Measurements from ENCODE around the gene RSPO3. TPM values are rescaled to one million over a fixed set of nuclear protein-coding genes. Genes with fewer than 3 reads are reported as not detected.

The RSPO3 gene
- polyA plus RNA-seq, 2 of the 4 experiments (the other 2 are of a cell fraction): 32.4 to 128 TPM

GRCh38 chr6:127201321-127201720 lies 82.8 kb downstream of the RSPO3 start:
- Histone ChIP-seq H3K9me3 (no peaks in the 10 kb centered on the region), H3K27ac (no peak overlapping the region), H3K4me3 (no peak overlapping the region), H3K4me2 (no peak overlapping the region), H3K4me1 (no peaks in the 10 kb centered on the region)
- WGBS (ENCODE audit: missing lambda C conversion rate): 52% methylated on average over 2 of the region's 2 CpGs
- ChIA-PET CTCF (no interaction called here), POLR2A (no interaction called here)
- DNase-seq (ENCODE audit: low read depth in 1 of 2, low spot score in 1 of 2) (no peak), ATAC-seq (peak in 1 of 2 experiments; percentile 53; a peak in 3 of 6 replicates), FAIRE-seq (no peak)
- TF ChIP-seq RARB (CRISPR knock-in tag; IDR thresholded peaks at IDR 0.05) (no peak), ZFP36 (IDR thresholded peaks at IDR 0.05; ENCODE audit: borderline replicate concordance, partially characterized antibody) (no peak), ATOH8 (CRISPR knock-in tag; IDR thresholded peaks at IDR 0.05; ENCODE audit: low read depth) (no peak), TFCP2L1 (CRISPR knock-in tag; IDR thresholded peaks at IDR 0.05) (no peak), KDM5A (IDR thresholded peaks at IDR 0.05) (no peak), HEYL (CRISPR knock-in tag; IDR thresholded peaks at IDR 0.05) (no peak), PBX3 (IDR thresholded peaks at IDR 0.05) (no peak), REST (IDR thresholded peaks at IDR 0.05) (no peak), FOSB (CRISPR knock-in tag; IDR thresholded peaks at IDR 0.05) (no peak), FOSL2 (IDR thresholded peaks at IDR 0.05) (no peak), FOSL2 (CRISPR knock-in tag; IDR thresholded peaks at IDR 0.05) (no peak), BHLHE40 (IDR thresholded peaks at IDR 0.05; ENCODE audit: low read depth, low read length) (no peak)

- no peak for TF ChIP-seq SMC3 (IDR thresholded peaks at IDR 0.05)
- no peak for TF ChIP-seq JUNB (IDR thresholded peaks at IDR 0.05)
- no peak for TF ChIP-seq RFX5 (IDR thresholded peaks at IDR 0.05)
- no peak for TF ChIP-seq KDM5A (IDR thresholded peaks at IDR 0.05)
- TF ChIP-seq HES2 (IDR thresholded peaks at IDR 0.05): no peak
- TF ChIP-seq MAZ (IDR thresholded peaks at IDR 0.05; ENCODE audit: borderline replicate concordance, low read depth, low read length): no peak
- no peak for TF ChIP-seq EHF (CRISPR knock-in tag; IDR thresholded peaks at IDR 0.05)
- no peak for TF ChIP-seq FOXS1 (CRISPR knock-in tag; IDR thresholded peaks at IDR 0.05)
- no peak for TF ChIP-seq RNF2 (IDR thresholded peaks at IDR 0.05; ENCODE audit: borderline replicate concordance, low read depth)
- TF ChIP-seq ELK1 (IDR thresholded peaks at IDR 0.05; ENCODE audit: low read depth, low read length): no peak
- no peak overlapping the region for H3K27ac ChIP-seq
- H3K4me3 ChIP-seq: no peak overlapping the region
- H3K4me1 ChIP-seq: no peaks in the 10 kb centered on the region; the same call in 2 of the 3 replicates
- ChIA-PET CTCF (interaction anchor here (1.3 kb wide), 1 partner anchor 31 kb away, joined by 5 read pairs; no protein-coding TSS in a partner anchor), POLR2A (no interaction called here)
- no peak for DNase-seq (ENCODE audit: low read depth in 1 of 2, low spot score in 1 of 2)
- no peak overlapping the region for H3K4me2 ChIP-seq
- H3K9me3 ChIP-seq: no peaks in the 10 kb centered on the region
- no peak for FAIRE-seq
- no peak for ATAC-seq
Measured at GRCh38 chr6:127202676-127203075, 84.2 kb downstream of the RSPO3 start.
